RWPE1 (cell line): ENCODE data around the gene CTNNA2.

Source experiments
- CTCF ChIA-PET: fragments of 350-600 bp; sonication (Branson Sonifier 250); formaldehyde crosslinking; extraction: SDS; loops from one replicate; lab custom pipeline; 2021; lab: Yijun Ruan, JAX
- POLR2A ChIA-PET: fragments of 400-600 bp; formaldehyde crosslinking; extraction: SDS; loops from one replicate; lab custom pipeline; 2020; ENCODE audit warnings: antibody characterized with exemption; ENCODE audit not compliant: low non-redundant PET; lab: Yijun Ruan, JAX
- DNase-seq: peaks from one replicate; pipeline ENCODE4 v3.0.0; 2012; ENCODE audit warnings: low spot score
- H3K27ac ChIP-seq: fragments of 450-650 bp; 2 replicates; pipeline ENCODE4 v1.5.1; 2017
- CTCF ChIP-seq: fragments of 450-650 bp; conservative IDR thresholded peaks from 2 replicates; pipeline ENCODE4 v1.5.1; 2017; ENCODE audit warnings: low read depth, mild to moderate bottlenecking

CTNNA2 gene

GRCh38 chr2:80169811-80170594, 657.2 kb downstream of the CTNNA2 start:
- ChIA-PET CTCF (no interaction called here), POLR2A (no interaction called here)
- H3K27ac ChIP-seq = no peak overlapping the region
- DNase-seq = no peak
- no peak for TF ChIP-seq CTCF

GRCh38 chr2:80185091-80185490, 672.2 kb downstream of the CTNNA2 start:
- CTCF ChIA-PET = no interaction called here
- H3K27ac ChIP-seq = no peak overlapping the region
- POLR2A ChIA-PET = no interaction called here
- no peak for TF ChIP-seq CTCF
- DNase-seq = no peak

GRCh38 chr2:80186262-80186661, 673.4 kb downstream of the CTNNA2 start:
- H3K27ac ChIP-seq = no peak overlapping the region
- CTCF ChIA-PET = no interaction called here
- POLR2A ChIA-PET = no interaction called here
- no peak for DNase-seq
- no peak for TF ChIP-seq CTCF

GRCh38 chr2:80187156-80187555, 674.3 kb downstream of the CTNNA2 start:
- no peak for DNase-seq
- no peak for TF ChIP-seq CTCF
- CTCF ChIA-PET = no interaction called here
- POLR2A ChIA-PET = no interaction called here
- no peak overlapping the region for H3K27ac ChIP-seq

- H3K27ac ChIP-seq = no peak overlapping the region
- TF ChIP-seq CTCF = no peak
- no peak for DNase-seq
- CTCF ChIA-PET = no interaction called here
- POLR2A ChIA-PET = no interaction called here
These were observed 677.3 kb downstream of the CTNNA2 start for GRCh38 chr2:80190166-80190565.

- no peak overlapping the region for H3K27ac ChIP-seq
- no peak for TF ChIP-seq CTCF
- ChIA-PET CTCF (interaction anchor here (0.5 to 0.7 kb wide), 2 partner anchors 11 to 114 kb away, joined by 3 to 4 read pairs; no protein-coding TSS in a partner anchor), POLR2A (no interaction called here)
- no peak for DNase-seq
These were observed 680.7 kb downstream of the CTNNA2 start for GRCh38 chr2:80193566-80193965.
